ENCODE results near the gene NDNF.

- no peak for TF ChIP-seq GATA2 (IDR thresholded peaks at IDR 0.05; ENCODE audit: low read depth, low read length)
- TF ChIP-seq GATA3 (IDR thresholded peaks at IDR 0.05; ENCODE audit: low read depth, low read length): no peak
Measured at GRCh38 chr4:121070696-121071639, 1.4 kb downstream of the NDNF start.

Measured in SH-SY5Y (cell line).